Bronchial epithelial cell (primary cell): ENCODE measurements around the gene CLSTN2. TPM values are rescaled to one million over a fixed set of nuclear protein-coding genes. Genes with fewer than 3 reads are reported as not detected.

ENCODE experiments used
- DNase-seq: peaks from one replicate; pipeline ENCODE4 v3.0.0-alpha.2; 2010; ENCODE audit warnings: low read depth
- FAIRE-seq: peaks from 2 replicates; lab custom pipeline; 2011; peaks lifted over from hg19 to GRCh38; lab: Jason Lieb, UNC
- H3K27me3 ChIP-seq: 2 replicates; pipeline ENCODE4 v1.5.1; 2011; ENCODE audit warnings: low read length; ENCODE audit not compliant: control insufficient read depth, insufficient read depth
- H3K36me3 ChIP-seq: 2 replicates; pipeline ENCODE4 v1.5.1; 2011; ENCODE audit warnings: low read length; ENCODE audit not compliant: control insufficient read depth, insufficient read depth
- H3K4me3 ChIP-seq: 2 replicates; pipeline ENCODE4 v1.5.1; 2011; ENCODE audit warnings: mild to moderate bottlenecking, low read depth, low read length, control low read depth
- total RNA-seq: library from RNA; depleted of rRNA; stranded (reverse); fragments of >200 nt; gene quantifications from 2 replicates; pipeline ENCODE4 v1.2.1, GENCODE V29; 2014
- TF ChIP-seq, protein P1 (sequence below): IDR thresholded peaks from 2 replicates; pipeline ENCODE4 v1.5.1; 2011; ENCODE audit warnings: mild to moderate bottlenecking, moderate library complexity, low read length, control low read depth, inconsistent platforms; ENCODE audit not compliant: insufficient read depth, severe bottlenecking

Gene CLSTN2
- total RNA-seq, 1 donor from 2014 or later: 0.26 TPM

DNA sequence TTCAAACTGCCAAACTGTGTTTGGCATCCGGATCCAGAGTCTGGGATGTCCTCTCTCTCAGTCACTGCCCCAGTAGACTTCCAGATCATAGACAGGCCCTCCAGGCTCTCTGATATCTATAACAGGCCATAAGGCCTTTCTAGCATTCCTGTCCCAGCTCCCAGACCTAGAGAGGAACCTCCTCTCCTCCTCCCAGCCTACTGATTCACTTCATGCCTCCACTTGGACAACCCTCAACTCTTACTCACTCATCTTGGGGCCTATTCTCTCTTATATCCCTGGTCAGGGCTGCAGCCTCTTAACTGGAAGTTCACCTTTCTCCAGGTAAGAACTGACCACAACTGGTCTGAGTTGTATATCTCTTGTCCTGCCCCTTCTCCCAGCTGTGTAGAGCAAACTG lies 489.2 kb downstream of the CLSTN2 start:
- Histone ChIP-seq H3K36me3 (no peaks in the 10 kb centered on the region), H3K4me3 (no peak overlapping the region), H3K27me3 (no peaks in the 10 kb centered on the region)
- TF ChIP-seq, protein P1, sequence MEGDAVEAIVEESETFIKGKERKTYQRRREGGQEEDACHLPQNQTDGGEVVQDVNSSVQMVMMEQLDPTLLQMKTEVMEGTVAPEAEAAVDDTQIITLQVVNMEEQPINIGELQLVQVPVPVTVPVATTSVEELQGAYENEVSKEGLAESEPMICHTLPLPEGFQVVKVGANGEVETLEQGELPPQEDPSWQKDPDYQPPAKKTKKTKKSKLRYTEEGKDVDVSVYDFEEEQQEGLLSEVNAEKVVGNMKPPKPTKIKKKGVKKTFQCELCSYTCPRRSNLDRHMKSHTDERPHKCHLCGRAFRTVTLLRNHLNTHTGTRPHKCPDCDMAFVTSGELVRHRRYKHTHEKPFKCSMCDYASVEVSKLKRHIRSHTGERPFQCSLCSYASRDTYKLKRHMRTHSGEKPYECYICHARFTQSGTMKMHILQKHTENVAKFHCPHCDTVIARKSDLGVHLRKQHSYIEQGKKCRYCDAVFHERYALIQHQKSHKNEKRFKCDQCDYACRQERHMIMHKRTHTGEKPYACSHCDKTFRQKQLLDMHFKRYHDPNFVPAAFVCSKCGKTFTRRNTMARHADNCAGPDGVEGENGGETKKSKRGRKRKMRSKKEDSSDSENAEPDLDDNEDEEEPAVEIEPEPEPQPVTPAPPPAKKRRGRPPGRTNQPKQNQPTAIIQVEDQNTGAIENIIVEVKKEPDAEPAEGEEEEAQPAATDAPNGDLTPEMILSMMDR: no peak
- FAIRE-seq (no peak), DNase-seq (peak; percentile 47)

DNA sequence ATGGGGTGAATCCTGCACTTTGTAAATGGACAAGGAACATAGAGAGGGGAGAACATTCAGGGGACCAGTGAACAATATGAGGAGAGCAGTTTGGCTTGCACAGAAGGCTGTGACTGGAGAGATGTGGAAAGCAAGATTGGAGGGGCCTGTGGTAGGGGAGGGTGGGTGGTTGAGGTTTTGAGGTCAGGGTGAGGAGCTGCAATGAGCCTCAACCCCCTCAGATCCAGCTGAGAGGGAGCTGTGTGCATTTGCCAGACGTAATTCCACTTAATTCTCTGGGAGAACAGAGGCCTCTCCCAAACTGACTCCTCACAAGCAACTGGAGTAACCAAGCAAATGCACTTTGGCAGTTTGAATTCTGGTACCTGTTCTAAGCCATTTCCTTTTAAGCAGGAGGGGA lies 489.7 kb downstream of the CLSTN2 start:
- TF ChIP-seq, protein P1: no peak
- H3K4me3 ChIP-seq: no peak overlapping the region
- no peak for FAIRE-seq

DNA sequence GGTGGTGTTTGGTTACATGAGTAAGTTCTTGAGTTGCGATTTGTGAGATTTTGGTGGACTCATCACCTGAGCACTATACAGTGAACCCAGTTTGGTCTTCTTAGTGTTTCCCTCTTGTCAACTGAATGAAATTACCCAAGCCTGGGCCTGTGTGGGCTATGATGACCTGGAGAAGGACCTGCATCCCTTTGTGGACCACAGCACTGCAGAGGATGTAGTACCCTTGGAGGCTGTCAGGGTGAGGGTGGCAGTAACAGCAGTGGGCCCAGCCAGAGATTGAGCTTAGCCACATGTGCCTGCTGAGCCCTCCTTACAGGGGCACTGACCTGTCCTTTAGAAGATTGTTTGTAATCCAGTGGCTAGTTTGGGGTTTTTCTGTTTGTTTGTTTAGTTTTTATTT lies 492.8 kb downstream of the CLSTN2 start:
- Histone ChIP-seq H3K27me3 (peaks cover 1% of the 10 kb centered on the region), H3K36me3 (no peaks in the 10 kb centered on the region), H3K4me3 (no peak overlapping the region)
- TF ChIP-seq, protein P1: no peak
- FAIRE-seq (peak; percentile 36), DNase-seq (no peak)

More for the DNA sequence above, 489.7 kb downstream of the CLSTN2 start:
- H3K36me3 ChIP-seq: no peaks in the 10 kb centered on the region
- peaks cover 1% of the 10 kb centered on the region for H3K27me3 ChIP-seq
- DNase-seq: no peak

DNA sequence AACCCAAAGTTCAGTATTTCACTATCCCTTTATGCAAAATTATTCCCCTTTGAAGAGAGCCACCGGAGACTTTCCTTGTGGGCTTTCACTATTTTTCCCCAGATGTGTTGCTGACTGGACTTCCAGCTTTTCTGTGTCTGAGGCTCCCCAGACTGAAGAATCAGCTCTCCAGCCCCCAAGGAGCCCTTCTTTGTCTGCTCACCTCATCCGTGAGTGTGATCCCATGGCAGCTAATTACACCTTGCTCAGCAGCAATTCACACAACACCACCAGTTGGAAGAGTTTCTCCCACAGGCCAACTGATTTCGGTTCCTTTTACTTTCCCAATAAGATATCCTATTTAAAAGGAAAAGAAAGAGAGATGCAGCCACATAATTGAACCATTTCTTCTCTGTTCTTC lies 493.4 kb downstream of the CLSTN2 start:
- TF ChIP-seq, protein P1: no peak
- no peak for DNase-seq
- no peak for FAIRE-seq
- Histone ChIP-seq H3K36me3 (no peaks in the 10 kb centered on the region), H3K4me3 (no peak overlapping the region), H3K27me3 (peaks cover 1% of the 10 kb centered on the region)

DNA sequence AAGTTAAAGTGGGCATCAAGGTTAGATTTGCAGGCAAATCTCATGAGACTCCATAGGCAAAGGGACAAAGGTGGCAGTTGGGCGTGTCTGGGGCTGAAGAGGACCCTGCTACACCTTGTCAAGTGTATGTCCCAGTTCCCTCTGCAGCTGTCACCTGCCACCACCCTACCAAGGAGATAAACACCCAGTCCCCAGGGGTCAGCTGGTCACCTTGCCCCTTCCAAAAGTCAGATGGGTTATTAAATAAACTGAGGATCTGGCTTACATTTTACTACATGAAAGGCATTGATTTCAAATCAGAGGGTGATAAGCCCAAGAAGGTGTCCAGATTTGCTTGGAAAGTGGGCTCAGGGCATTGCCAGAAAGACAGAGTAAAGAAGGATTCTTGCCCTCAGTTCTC lies 494.8 kb downstream of the CLSTN2 start:
- no peak for FAIRE-seq
- TF ChIP-seq, protein P1: no peak

GRCh38 chr3:140430494-140430893 lies 495.5 kb downstream of the CLSTN2 start:
- DNase-seq: no peak
- no peak for FAIRE-seq
- Histone ChIP-seq H3K4me3 (no peak overlapping the region), H3K27me3 (peaks cover 1% of the 10 kb centered on the region), H3K36me3 (no peaks in the 10 kb centered on the region)
- TF ChIP-seq, protein P1: no peak

More for the DNA sequence above, 494.8 kb downstream of the CLSTN2 start:
- no peak for DNase-seq
- Histone ChIP-seq H3K27me3 (peaks cover 1% of the 10 kb centered on the region), H3K4me3 (no peak overlapping the region), H3K36me3 (no peaks in the 10 kb centered on the region)
